HepG2 (cell line): ENCODE data around the gene MAST1. TPM values are rescaled to one million over a fixed set of nuclear protein-coding genes. Genes with fewer than 3 reads are reported as not detected.

Experiments
- CC2D1A ChIP-seq: sonication (generic); formaldehyde crosslinking; IDR thresholded peaks from 2 replicates; pipeline ENCODE4 v1.8.1; 2023; ENCODE audit warnings: mild to moderate bottlenecking, missing genetic modification reagents
- CREM ChIP-seq, 2 experiments: sonication (generic) in 1 of 2; formaldehyde crosslinking in 1 of 2; IDR thresholded peaks; 2 replicates each; pipeline versions ENCODE4 v1.4.0 to v1.6.1; 2016 to 2020; ENCODE audit warnings: antibody characterized with exemption in 1 of 2, mild to moderate bottlenecking in 1 of 2, missing genetic modification reagents in 1 of 2
- DRAP1 ChIP-seq: IDR thresholded peaks from 2 replicates; pipeline ENCODE4 v1.6.1; 2016; ENCODE audit warnings: missing genetic modification reagents, missing compliant biosample characterization
- FOXK1 ChIP-seq: sonication (generic); formaldehyde crosslinking; IDR thresholded peaks from 2 replicates; pipeline ENCODE4 v1.4.0; 2020; ENCODE audit warnings: low read depth, missing genetic modification reagents, borderline replicate concordance
- FOXO4 ChIP-seq: sonication (generic); formaldehyde crosslinking; conservative IDR thresholded peaks from 2 replicates; pipeline ENCODE4 v1.8.1; 2023; ENCODE audit warnings: missing genetic modification reagents
- IRF1 ChIP-seq: sonication (generic); formaldehyde crosslinking; IDR thresholded peaks from 2 replicates; pipeline ENCODE4 v1.4.0; 2020; ENCODE audit warnings: low read depth, mild to moderate bottlenecking, missing genetic modification reagents
- KDM1A ChIP-seq: IDR thresholded peaks from 2 replicates; pipeline ENCODE4 v1.6.1; 2016; ENCODE audit warnings: missing compliant biosample characterization
- KLF9 ChIP-seq: IDR thresholded peaks from 2 replicates; pipeline ENCODE4 v1.6.1; 2016; ENCODE audit warnings: low read depth
- LRRFIP1 ChIP-seq: sonication (generic); formaldehyde crosslinking; conservative IDR thresholded peaks from 2 replicates; pipeline ENCODE4 v1.4.0; 2020; ENCODE audit warnings: missing genetic modification reagents
- NBN ChIP-seq: fragments of 450-650 bp; conservative IDR thresholded peaks from 2 replicates; pipeline ENCODE4 v1.6.1; 2017
- PPARG ChIP-seq: conservative IDR thresholded peaks from 2 replicates; pipeline ENCODE4 v1.6.1; 2016; ENCODE audit warnings: missing biosample characterization, missing genetic modification reagents
- RXRA ChIP-seq: sonication (generic); formaldehyde crosslinking; IDR thresholded peaks from 2 replicates; pipeline ENCODE4 v1.5.1; 2020; ENCODE audit warnings: missing genetic modification reagents
- SALL2 ChIP-seq: sonication (generic); formaldehyde crosslinking; IDR thresholded peaks from 2 replicates; pipeline ENCODE4 v1.8.1; 2023; ENCODE audit warnings: mild to moderate bottlenecking, missing genetic modification reagents, inconsistent platforms
- TAF1 ChIP-seq: sonication (generic); formaldehyde crosslinking; IDR thresholded peaks from 2 replicates; pipeline ENCODE4 v1.4.0; 2020; ENCODE audit warnings: missing genetic modification reagents
- TFDP2 ChIP-seq: sonication (generic); formaldehyde crosslinking; IDR thresholded peaks from 2 replicates; pipeline ENCODE4 v1.4.0; 2020; ENCODE audit warnings: missing genetic modification reagents
- TRIM22 ChIP-seq: fragments of 450-650 bp; IDR thresholded peaks from 2 replicates; pipeline ENCODE4 v1.6.1; 2017
- TRIM24 ChIP-seq: sonication (generic); formaldehyde crosslinking; IDR thresholded peaks from 2 replicates; pipeline ENCODE4 v1.8.0; 2022; ENCODE audit warnings: mild to moderate bottlenecking, missing genetic modification reagents
- ZFP41 ChIP-seq: sonication (generic); formaldehyde crosslinking; IDR thresholded peaks from 2 replicates; pipeline ENCODE4 v1.4.0; 2020; ENCODE audit warnings: mild to moderate bottlenecking, missing genetic modification reagents, borderline replicate concordance
- ZMYM3 ChIP-seq: sonication (generic); formaldehyde crosslinking; IDR thresholded peaks from 2 replicates; pipeline ENCODE4 v1.5.1; 2020; ENCODE audit warnings: mild to moderate bottlenecking, missing genetic modification reagents
- ZNF160 ChIP-seq: sonication (generic); formaldehyde crosslinking; IDR thresholded peaks from 2 replicates; pipeline ENCODE4 v1.8.0; 2022; ENCODE audit warnings: mild to moderate bottlenecking, inconsistent platforms, missing genetic modification reagents
- ZNF576 ChIP-seq: sonication (generic); formaldehyde crosslinking; IDR thresholded peaks from 2 replicates; pipeline ENCODE4 v1.4.0; 2020; ENCODE audit warnings: mild to moderate bottlenecking, missing genetic modification reagents
- ZNF616 ChIP-seq: sonication (generic); formaldehyde crosslinking; IDR thresholded peaks from 2 replicates; pipeline ENCODE4 v1.5.0; 2020; ENCODE audit warnings: low read depth, mild to moderate bottlenecking, missing genetic modification reagents
- polyA plus RNA-seq, 8 experiments: library from polyadenylated mRNA; depleted of rRNA in 3 of 8; stranded (reverse) in 7 of 8; unstranded in 1 of 8; fragments of >200 nt; fragmentation: Illumina TruSeq in 4 of 8; extraction: Trizol in 4 of 8; gene quantifications; 2 replicates each; pipeline versions ENCODE4 v1.2.1 to v1.2.3, GENCODE V29; 2011 to 2016; ENCODE audit warnings: low read depth in 4 of 8, missing spikeins in 1 of 8, mixed read lengths in 1 of 8; ENCODE audit not compliant: insufficient read depth in 1 of 8
- total RNA-seq, 5 experiments: library from RNA; depleted of rRNA; stranded (reverse); fragments of >200 nt; fragmentation: Illumina TruSeq; extraction: Trizol; gene quantifications; 2 replicates each; pipeline ENCODE4 v1.2.3, GENCODE V29; 2016; ENCODE audit warnings: low read depth in 1 of 5

The MAST1 gene
- total and polyA plus RNA-seq, 2 of the 13 experiments (the other 11 are each of a cell fraction or from before 2014, with no cell fraction given): 0.73 to 4.7 TPM

- no peak for TF ChIP-seq NBN
- no peak for TF ChIP-seq IRF1 (CRISPR knock-in tag)
- no peak for TF ChIP-seq TRIM24
- no peak; the same call in 1 of the 2 replicates for TF ChIP-seq ZNF576
- peak; percentile 75; the same call in 1 of the 2 replicates for TF ChIP-seq ZFP41 (CRISPR knock-in tag)
- no peak for TF ChIP-seq LRRFIP1 (CRISPR knock-in tag)
- TF ChIP-seq DRAP1 (CRISPR knock-in tag): peak; percentile 76
- no peak for TF ChIP-seq FOXO4 (CRISPR knock-in tag)
- 0 out of 2 replicates have a peak, but pooled peaks have one; percentile 33 for TF ChIP-seq ZNF160
- peak; percentile 96 for TF ChIP-seq CREM (IDR thresholded peaks at IDR 0.05)
- 0 out of 2 replicates have a peak, but pooled peaks have one; percentile 24 for TF ChIP-seq CREM (CRISPR knock-in tag; IDR thresholded peaks at IDR 0.05)
- TF ChIP-seq RXRA (CRISPR knock-in tag): peak; percentile 76
- TF ChIP-seq CC2D1A (CRISPR knock-in tag): no peak
- peak; percentile 40; the same call in 1 of the 2 replicates for TF ChIP-seq TFDP2 (CRISPR knock-in tag)
- no peak for TF ChIP-seq KDM1A (CRISPR knock-in tag)
- 0 out of 2 replicates have a peak, but pooled peaks have one; percentile 20 for TF ChIP-seq ZNF616
- no peak for TF ChIP-seq TRIM22
- TF ChIP-seq FOXK1 (CRISPR knock-in tag): peak; percentile 81; the same call in 1 of the 2 replicates
- no peak for TF ChIP-seq KLF9
- no peak for TF ChIP-seq PPARG
- no peak; the same call in 1 of the 2 replicates for TF ChIP-seq SALL2 (CRISPR knock-in tag)
- no peak for TF ChIP-seq ZMYM3
- peak; percentile 85 for TF ChIP-seq TAF1
Measured at GRCh38 chr19:12890787-12891552, 52.7 kb downstream of the MAST1 start, which contains the start of gene GCDH (continued).
